WTC11 (cell line): ENCODE measurements around the gene TKFC.

Source experiments
- ATF6 ChIP-seq: sonication (generic); formaldehyde crosslinking; IDR thresholded peaks from 2 replicates; pipeline ENCODE4 v1.8.1; 2023; ENCODE audit warnings: mild to moderate bottlenecking, missing genetic modification reagents
- CREB1 ChIP-seq: sonication (generic); formaldehyde crosslinking; IDR thresholded peaks from 2 replicates; pipeline ENCODE4 v1.8.0; 2023; ENCODE audit warnings: mild to moderate bottlenecking, missing genetic modification reagents
- MAX ChIP-seq: sonication (generic); formaldehyde crosslinking; IDR thresholded peaks from 2 replicates; pipeline ENCODE4 v1.8.0; 2022; ENCODE audit warnings: mild to moderate bottlenecking, missing genetic modification reagents
- MXD4 ChIP-seq: fragments of 250-450 bp; sonication (Bioruptor Pico); IDR thresholded peaks from 2 replicates; pipeline ENCODE4 v1.8.0; 2021; ENCODE audit warnings: mild to moderate bottlenecking, moderate library complexity, borderline replicate concordance
- NR1H2 ChIP-seq: sonication (generic); formaldehyde crosslinking; IDR thresholded peaks from 2 replicates; pipeline ENCODE4 v1.9.0; 2021; ENCODE audit warnings: mild to moderate bottlenecking, moderate library complexity, missing genetic modification reagents
- SP1 ChIP-seq: sonication (generic); formaldehyde crosslinking; conservative IDR thresholded peaks from 2 replicates; pipeline ENCODE4 v1.8.1; 2022; ENCODE audit warnings: missing genetic modification reagents
- TCF7 ChIP-seq: sonication (generic); formaldehyde crosslinking; IDR thresholded peaks from 2 replicates; pipeline ENCODE4 v1.8.0; 2022; ENCODE audit warnings: mild to moderate bottlenecking, low read depth, missing genetic modification reagents, moderate library complexity
- TEAD4 ChIP-seq: sonication (generic); formaldehyde crosslinking; IDR thresholded peaks from 2 replicates; pipeline ENCODE4 v1.8.0; 2022; ENCODE audit warnings: mild to moderate bottlenecking, missing genetic modification reagents
- USF2 ChIP-seq: sonication (generic); formaldehyde crosslinking; IDR thresholded peaks from 2 replicates; pipeline ENCODE4 v1.8.1; 2023; ENCODE audit warnings: mild to moderate bottlenecking, missing genetic modification reagents, moderate library complexity
- TF ChIP-seq, protein P1 (sequence below): fragments of 200-600 bp; IDR thresholded peaks from 2 replicates; pipeline ENCODE4 v1.8.0; 2022; ENCODE audit warnings: antibody characterized with exemption
- TF ChIP-seq, protein P2 (sequence below): sonication (generic); formaldehyde crosslinking; IDR thresholded peaks from 2 replicates; pipeline ENCODE4 v1.8.1; 2022; ENCODE audit warnings: low read depth, missing genetic modification reagents, borderline replicate concordance
- TF ChIP-seq, protein P3 (sequence below): sonication (generic); formaldehyde crosslinking; IDR thresholded peaks from 2 replicates; pipeline ENCODE4 v1.8.0; 2022; ENCODE audit warnings: mild to moderate bottlenecking, missing genetic modification reagents

- TF ChIP-seq TEAD4 (CRISPR knock-in tag) (no peak), NR1H2 (CRISPR knock-in tag) (no peak), SP1 (CRISPR knock-in tag) (no peak), MAX (CRISPR knock-in tag) (no peak), USF2 (no peak), MXD4 (no peak), TCF7 (CRISPR knock-in tag) (no peak), ATF6 (CRISPR knock-in tag) (no peak), CREB1 (CRISPR knock-in tag) (no peak)
- TF ChIP-seq, protein P1, sequence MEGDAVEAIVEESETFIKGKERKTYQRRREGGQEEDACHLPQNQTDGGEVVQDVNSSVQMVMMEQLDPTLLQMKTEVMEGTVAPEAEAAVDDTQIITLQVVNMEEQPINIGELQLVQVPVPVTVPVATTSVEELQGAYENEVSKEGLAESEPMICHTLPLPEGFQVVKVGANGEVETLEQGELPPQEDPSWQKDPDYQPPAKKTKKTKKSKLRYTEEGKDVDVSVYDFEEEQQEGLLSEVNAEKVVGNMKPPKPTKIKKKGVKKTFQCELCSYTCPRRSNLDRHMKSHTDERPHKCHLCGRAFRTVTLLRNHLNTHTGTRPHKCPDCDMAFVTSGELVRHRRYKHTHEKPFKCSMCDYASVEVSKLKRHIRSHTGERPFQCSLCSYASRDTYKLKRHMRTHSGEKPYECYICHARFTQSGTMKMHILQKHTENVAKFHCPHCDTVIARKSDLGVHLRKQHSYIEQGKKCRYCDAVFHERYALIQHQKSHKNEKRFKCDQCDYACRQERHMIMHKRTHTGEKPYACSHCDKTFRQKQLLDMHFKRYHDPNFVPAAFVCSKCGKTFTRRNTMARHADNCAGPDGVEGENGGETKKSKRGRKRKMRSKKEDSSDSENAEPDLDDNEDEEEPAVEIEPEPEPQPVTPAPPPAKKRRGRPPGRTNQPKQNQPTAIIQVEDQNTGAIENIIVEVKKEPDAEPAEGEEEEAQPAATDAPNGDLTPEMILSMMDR = no peak
- TF ChIP-seq, protein P2, sequence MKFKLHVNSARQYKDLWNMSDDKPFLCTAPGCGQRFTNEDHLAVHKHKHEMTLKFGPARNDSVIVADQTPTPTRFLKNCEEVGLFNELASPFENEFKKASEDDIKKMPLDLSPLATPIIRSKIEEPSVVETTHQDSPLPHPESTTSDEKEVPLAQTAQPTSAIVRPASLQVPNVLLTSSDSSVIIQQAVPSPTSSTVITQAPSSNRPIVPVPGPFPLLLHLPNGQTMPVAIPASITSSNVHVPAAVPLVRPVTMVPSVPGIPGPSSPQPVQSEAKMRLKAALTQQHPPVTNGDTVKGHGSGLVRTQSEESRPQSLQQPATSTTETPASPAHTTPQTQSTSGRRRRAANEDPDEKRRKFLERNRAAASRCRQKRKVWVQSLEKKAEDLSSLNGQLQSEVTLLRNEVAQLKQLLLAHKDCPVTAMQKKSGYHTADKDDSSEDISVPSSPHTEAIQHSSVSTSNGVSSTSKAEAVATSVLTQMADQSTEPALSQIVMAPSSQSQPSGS (CRISPR knock-in tag) = no peak
- TF ChIP-seq, protein P3, sequence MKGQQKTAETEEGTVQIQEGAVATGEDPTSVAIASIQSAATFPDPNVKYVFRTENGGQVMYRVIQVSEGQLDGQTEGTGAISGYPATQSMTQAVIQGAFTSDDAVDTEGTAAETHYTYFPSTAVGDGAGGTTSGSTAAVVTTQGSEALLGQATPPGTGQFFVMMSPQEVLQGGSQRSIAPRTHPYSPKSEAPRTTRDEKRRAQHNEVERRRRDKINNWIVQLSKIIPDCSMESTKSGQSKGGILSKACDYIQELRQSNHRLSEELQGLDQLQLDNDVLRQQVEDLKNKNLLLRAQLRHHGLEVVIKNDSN = no peak
These were observed 45.6 kb upstream of the TKFC start for GRCh38 chr11:61287338-61287977.
